Lower lobe of right lung (tissue), 2 donors: ENCODE data around the gene MRRF. TPM values are rescaled to one million over a fixed set of nuclear protein-coding genes. Genes with fewer than 3 reads are reported as not detected.

Source experiments
- ATAC-seq, 2 donors: fragments of 200-7000 bp; cut with Tn5 transposase; one replicate each; pipeline ENCODE4 v1.9.1; 2020 to 2022; ENCODE audit warnings: mild to moderate bottlenecking in 2 of 2, moderate library complexity in 2 of 2
- DNase-seq: peaks from one replicate; pipeline ENCODE4 v3.0.0-alpha.2; 2020
- H3K27ac ChIP-seq: fragments of 200-600 bp; one replicate; pipeline ENCODE4 v1.8.0; 2022
- H3K27me3 ChIP-seq: fragments of 200-600 bp; one replicate; pipeline ENCODE4 v1.8.0; 2022; ENCODE audit warnings: low read depth
- H3K36me3 ChIP-seq: fragments of 200-600 bp; one replicate; pipeline ENCODE4 v1.8.0; 2022; ENCODE audit warnings: mild to moderate bottlenecking
- H3K4me1 ChIP-seq: fragments of 200-600 bp; one replicate; pipeline ENCODE4 v1.8.0; 2022
- H3K4me3 ChIP-seq: fragments of 200-600 bp; one replicate; pipeline ENCODE4 v1.8.0; 2022; ENCODE audit warnings: mild to moderate bottlenecking
- H3K9me3 ChIP-seq: fragments of 200-600 bp; one replicate; pipeline ENCODE4 v1.8.0; 2022
- CTCF ChIP-seq: fragments of 200-600 bp; IDR thresholded peaks from one replicate; pipeline ENCODE4 v1.8.0; 2022; ENCODE audit warnings: antibody characterized with exemption, mild to moderate bottlenecking
- intact Hi-C: fragments of 100-400 bp; cut with DNase I; formaldehyde crosslinking; loops from one replicate; pipeline ENCODE4 v1.11.0; 2022
- total RNA-seq: library from RNA; stranded (reverse); fragmentation: NEBNext Ultra II Directional; extraction: Animal tissue kit (Norgen Biotek cat#: 25700); gene quantifications from one replicate; pipeline ENCODE4 v1.2.1, GENCODE V29; 2021
- donor health status: DM: no; HTN: yes; CAD: no; lungs with severe emphysema.

Gene MRRF
- total RNA-seq, 1 donor from 2014 or later: 30.2 TPM

GRCh38 chr9:122364117-122364782, 99.6 kb downstream of the MRRF start:
- no peak overlapping the region for H3K27ac ChIP-seq
- ATAC-seq: no peak

GRCh38 chr9:122364783-122365150, 100.1 kb downstream of the MRRF start:
- no peaks in the 10 kb centered on the region for H3K9me3 ChIP-seq
- intact Hi-C loops: no loop called here
- no peak for ATAC-seq

More at GRCh38 chr9:122364117-122364782, 99.6 kb downstream of the MRRF start:
- Histone ChIP-seq H3K36me3 (no peaks in the 10 kb centered on the region), H3K9me3 (no peaks in the 10 kb centered on the region), H3K4me3 (no peak overlapping the region), H3K4me1 (no peaks in the 10 kb centered on the region), H3K27me3 (no peaks in the 10 kb centered on the region)
- intact Hi-C loops: no loop called here
- no peak for TF ChIP-seq CTCF
- no peak for DNase-seq

GRCh38 chr9:122366074-122366660, 101.5 kb downstream of the MRRF start:
- Histone ChIP-seq H3K4me3 (no peak overlapping the region), H3K27me3 (peaks cover 2% of the 10 kb centered on the region), H3K36me3 (no peaks in the 10 kb centered on the region), H3K27ac (no peak overlapping the region), H3K9me3 (no peaks in the 10 kb centered on the region), H3K4me1 (peaks cover 13% of the 10 kb centered on the region)
- intact Hi-C loops: no loop called here
- ATAC-seq (no peak), DNase-seq (no peak)
- no peak for TF ChIP-seq CTCF

More at GRCh38 chr9:122364783-122365150, 100.1 kb downstream of the MRRF start:
- no peak overlapping the region for H3K4me3 ChIP-seq
- H3K27me3 ChIP-seq: no peaks in the 10 kb centered on the region
- DNase-seq: no peak
- no peak for TF ChIP-seq CTCF
- no peak overlapping the region for H3K27ac ChIP-seq
- no peaks in the 10 kb centered on the region for H3K36me3 ChIP-seq
- H3K4me1 ChIP-seq: no peaks in the 10 kb centered on the region

GRCh38 chr9:122367065-122367464, 102.4 kb downstream of the MRRF start:
- no peak overlapping the region for H3K27ac ChIP-seq
- DNase-seq: no peak
- H3K4me1 ChIP-seq: peaks cover 18% of the 10 kb centered on the region
- peaks cover 11% of the 10 kb centered on the region for H3K27me3 ChIP-seq
- no peaks in the 10 kb centered on the region for H3K9me3 ChIP-seq
- intact Hi-C loops: no loop called here
- TF ChIP-seq CTCF: no peak
- no peaks in the 10 kb centered on the region for H3K36me3 ChIP-seq
- ATAC-seq: no peak
- H3K4me3 ChIP-seq: no peak overlapping the region

GRCh38 chr9:122367774-122368460, 103.2 kb downstream of the MRRF start:
- H3K36me3 ChIP-seq: no peaks in the 10 kb centered on the region
- no peaks in the 10 kb centered on the region for H3K9me3 ChIP-seq
- TF ChIP-seq CTCF: no peak
- ATAC-seq: no peak
- H3K27me3 ChIP-seq: peaks cover 16% of the 10 kb centered on the region
- intact Hi-C loops: no loop called here
- H3K4me3 ChIP-seq: no peak overlapping the region
- H3K27ac ChIP-seq: no peak overlapping the region
- H3K4me1 ChIP-seq: peaks cover 18% of the 10 kb centered on the region
- DNase-seq: no peak
